Cardiac muscle cell (in vitro differentiated cells and primary cell): Measurements from ENCODE around the gene ITGA3. TPM values are rescaled to one million over a fixed set of nuclear protein-coding genes. Genes with fewer than 3 reads are reported as not detected.

Experiments
- DNase-seq, 2 donors: peaks; one replicate each; pipeline versions ENCODE4 v3.0.0 to v3.0.0-alpha.2; 2010 to 2017; ENCODE audit warnings: low read depth in 1 of 2, low spot score in 1 of 2
- H3K27ac ChIP-seq: fragments of 200-600 bp; sonication (generic); 2 replicates; pipeline ENCODE4 v1.5.1; 2016
- H3K27me3 ChIP-seq: fragments of 200-600 bp; sonication (generic); 2 replicates; pipeline ENCODE4 v1.6.0; 2016; ENCODE audit warnings: control low read depth
- H3K36me3 ChIP-seq: fragments of 200-600 bp; sonication (generic); 2 replicates; pipeline ENCODE4 v1.5.1; 2016; ENCODE audit warnings: control low read depth
- H3K4me1 ChIP-seq: fragments of 200-600 bp; sonication (generic); 2 replicates; pipeline ENCODE4 v1.8.1; 2017; ENCODE audit warnings: low read depth, mild to moderate bottlenecking, mixed run types
- H3K4me3 ChIP-seq: fragments of 200-600 bp; sonication (generic); 2 replicates; pipeline ENCODE4 v1.5.1; 2016; ENCODE audit warnings: mild to moderate bottlenecking
- H3K9me3 ChIP-seq: fragments of 200-600 bp; sonication (generic); 2 replicates; pipeline ENCODE4 v1.5.1; 2017; ENCODE audit warnings: low read depth, mild to moderate bottlenecking, control low read depth
- polyA plus RNA-seq: library from polyadenylated mRNA; unstranded; fragments of >200 nt; fragmentation: Nextera tagmentation; extraction: Ambion mirVana; gene quantifications from 2 replicates; pipeline ENCODE4 v1.2.1, GENCODE V29; 2016
- total RNA-seq: library from RNA; depleted of rRNA; stranded (reverse); fragments of >200 nt; gene quantifications from 2 replicates; pipeline ENCODE4 v1.2.3, GENCODE V29; 2016
- TF ChIP-seq, protein P1 (sequence below): IDR thresholded peaks from 2 replicates; pipeline ENCODE4 v1.5.1; 2012; ENCODE audit warnings: low read depth, mild to moderate bottlenecking, low read length

ITGA3 gene
- total and polyA plus RNA-seq, 2 experiments from 2014 or later: 20.5 to 41.9 TPM

DNA sequence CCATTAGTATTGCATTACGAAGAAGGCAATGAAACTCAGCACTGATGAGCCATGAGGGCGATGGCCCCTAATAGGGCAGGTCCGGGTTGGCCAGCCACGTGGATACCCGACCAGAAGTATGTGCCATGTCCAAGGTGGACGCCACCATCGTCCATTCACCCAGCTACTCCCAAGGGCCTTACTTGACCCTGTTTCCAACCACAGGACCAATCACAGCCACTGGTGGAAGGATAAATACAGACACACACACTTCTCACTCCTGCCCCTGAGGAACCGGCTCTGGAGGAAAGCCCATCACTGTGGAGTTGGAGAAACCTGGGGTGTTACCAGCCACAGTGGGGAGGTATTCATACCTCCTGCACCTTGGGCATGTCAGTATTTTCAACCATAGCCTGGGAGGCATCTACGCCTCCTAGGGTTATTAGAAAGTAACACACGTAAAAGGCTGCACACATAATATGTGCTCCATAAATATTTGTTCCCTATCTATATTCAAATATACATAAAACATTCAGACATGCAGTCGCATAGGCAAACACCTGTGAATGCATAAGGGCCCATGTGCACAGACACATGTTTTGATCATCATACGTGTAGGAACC, 5.4 kb upstream of the ITGA3 start:
- H3K9me3 ChIP-seq: no peaks in the 10 kb centered on the region
- TF ChIP-seq, protein P1, sequence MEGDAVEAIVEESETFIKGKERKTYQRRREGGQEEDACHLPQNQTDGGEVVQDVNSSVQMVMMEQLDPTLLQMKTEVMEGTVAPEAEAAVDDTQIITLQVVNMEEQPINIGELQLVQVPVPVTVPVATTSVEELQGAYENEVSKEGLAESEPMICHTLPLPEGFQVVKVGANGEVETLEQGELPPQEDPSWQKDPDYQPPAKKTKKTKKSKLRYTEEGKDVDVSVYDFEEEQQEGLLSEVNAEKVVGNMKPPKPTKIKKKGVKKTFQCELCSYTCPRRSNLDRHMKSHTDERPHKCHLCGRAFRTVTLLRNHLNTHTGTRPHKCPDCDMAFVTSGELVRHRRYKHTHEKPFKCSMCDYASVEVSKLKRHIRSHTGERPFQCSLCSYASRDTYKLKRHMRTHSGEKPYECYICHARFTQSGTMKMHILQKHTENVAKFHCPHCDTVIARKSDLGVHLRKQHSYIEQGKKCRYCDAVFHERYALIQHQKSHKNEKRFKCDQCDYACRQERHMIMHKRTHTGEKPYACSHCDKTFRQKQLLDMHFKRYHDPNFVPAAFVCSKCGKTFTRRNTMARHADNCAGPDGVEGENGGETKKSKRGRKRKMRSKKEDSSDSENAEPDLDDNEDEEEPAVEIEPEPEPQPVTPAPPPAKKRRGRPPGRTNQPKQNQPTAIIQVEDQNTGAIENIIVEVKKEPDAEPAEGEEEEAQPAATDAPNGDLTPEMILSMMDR: no peak
- H3K36me3 ChIP-seq: no peaks in the 10 kb centered on the region
- H3K4me1 ChIP-seq: peaks cover 9% of the 10 kb centered on the region
- DNase-seq: no peak
- H3K27ac ChIP-seq: no peak overlapping the region
- H3K4me3 ChIP-seq: no peak overlapping the region
- no peaks in the 10 kb centered on the region for H3K27me3 ChIP-seq

DNA sequence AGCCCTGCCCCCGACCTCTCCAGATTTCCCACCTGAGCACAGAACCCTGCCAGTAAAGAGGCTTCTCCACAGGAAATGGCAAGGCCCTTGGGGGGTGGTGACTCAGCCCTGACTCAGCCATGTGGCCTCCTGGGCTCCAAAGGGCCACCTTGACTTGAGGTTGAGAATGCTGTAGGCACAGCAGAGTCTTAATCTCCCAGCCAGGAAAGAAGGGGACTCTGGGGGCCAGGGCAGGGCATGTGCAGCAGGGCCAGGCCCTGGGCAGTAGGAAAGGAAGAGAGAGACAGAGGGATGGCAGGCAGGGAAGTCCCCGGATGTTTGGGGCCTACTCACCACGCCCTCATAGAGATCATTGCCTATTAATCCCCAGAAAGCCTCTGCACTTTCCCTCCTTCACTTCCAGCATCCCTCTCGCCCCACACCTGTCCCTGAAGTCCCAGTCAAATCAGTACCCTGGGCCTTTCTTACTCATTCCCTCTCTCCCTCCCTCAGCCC, 4.8 kb upstream of the ITGA3 start:
- no peaks in the 10 kb centered on the region for H3K9me3 ChIP-seq
- no peak overlapping the region for H3K27ac ChIP-seq
- peak in 1 of 2 donors; percentile 71 for DNase-seq
- H3K27me3 ChIP-seq: no peaks in the 10 kb centered on the region
- H3K4me1 ChIP-seq: peaks cover 9% of the 10 kb centered on the region
- H3K4me3 ChIP-seq: no peak overlapping the region
- no peaks in the 10 kb centered on the region for H3K36me3 ChIP-seq
- TF ChIP-seq, protein P1: no peak

DNA sequence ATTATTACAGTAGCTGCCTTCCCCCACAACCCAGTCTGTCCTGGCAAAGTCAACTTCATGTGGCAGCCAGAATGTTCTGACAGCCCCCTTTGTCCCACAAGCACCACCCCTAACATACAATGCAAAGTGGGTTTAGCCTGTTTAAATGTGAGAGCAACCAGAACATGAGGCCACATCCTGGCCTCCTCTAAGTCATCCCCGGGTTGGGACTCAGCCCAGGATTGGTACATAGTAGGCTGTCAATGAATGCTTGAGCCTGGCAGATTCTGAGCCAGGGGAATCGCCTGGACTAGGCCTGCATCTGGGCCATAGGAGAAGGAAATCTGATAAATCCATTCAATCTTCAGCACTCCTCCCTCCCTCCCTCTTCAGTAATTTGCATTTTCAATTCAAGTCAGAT, 4.3 kb upstream of the ITGA3 start:
- H3K36me3 ChIP-seq: no peaks in the 10 kb centered on the region
- H3K4me3 ChIP-seq: no peak overlapping the region
- peak in 1 of 2 donors; percentile 46 for DNase-seq
- no peaks in the 10 kb centered on the region for H3K9me3 ChIP-seq
- H3K4me1 ChIP-seq: peaks cover 9% of the 10 kb centered on the region
- TF ChIP-seq, protein P1: no peak
- H3K27me3 ChIP-seq: no peaks in the 10 kb centered on the region
- no peak overlapping the region for H3K27ac ChIP-seq

DNA sequence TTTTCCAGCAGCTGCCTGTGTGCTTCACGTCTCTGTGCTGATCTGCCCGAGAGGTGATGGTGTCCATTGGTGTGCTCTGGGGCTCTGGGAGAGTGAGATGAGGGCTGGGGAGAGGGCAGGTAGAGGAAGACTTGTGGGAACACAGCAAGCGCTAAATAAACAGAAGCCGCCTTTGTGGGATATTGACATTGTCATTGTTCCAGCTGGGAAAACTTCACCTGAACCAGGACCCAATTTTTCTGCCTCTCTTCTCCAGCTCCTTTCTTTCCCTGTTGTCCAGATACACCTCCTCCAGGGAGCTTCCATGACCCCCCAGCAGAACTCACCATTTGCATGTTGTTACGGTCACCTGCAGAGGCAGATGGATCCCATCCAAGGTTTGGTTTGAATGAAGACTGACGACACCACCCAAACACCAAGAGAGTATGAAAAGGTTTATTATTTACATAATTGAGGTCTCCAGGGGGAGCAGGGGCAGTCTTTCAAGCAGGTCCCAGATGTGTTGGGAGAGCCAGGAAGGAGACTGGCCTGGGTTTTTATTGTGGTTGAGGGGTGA, 3.6 kb upstream of the ITGA3 start:
- Histone ChIP-seq H3K4me3 (no peak overlapping the region), H3K36me3 (no peaks in the 10 kb centered on the region), H3K9me3 (no peaks in the 10 kb centered on the region), H3K27me3 (no peaks in the 10 kb centered on the region), H3K4me1 (peaks cover 9% of the 10 kb centered on the region), H3K27ac (peak overlapping the region; percentile 71)
- DNase-seq: no peak
- TF ChIP-seq, protein P1: no peak

DNA sequence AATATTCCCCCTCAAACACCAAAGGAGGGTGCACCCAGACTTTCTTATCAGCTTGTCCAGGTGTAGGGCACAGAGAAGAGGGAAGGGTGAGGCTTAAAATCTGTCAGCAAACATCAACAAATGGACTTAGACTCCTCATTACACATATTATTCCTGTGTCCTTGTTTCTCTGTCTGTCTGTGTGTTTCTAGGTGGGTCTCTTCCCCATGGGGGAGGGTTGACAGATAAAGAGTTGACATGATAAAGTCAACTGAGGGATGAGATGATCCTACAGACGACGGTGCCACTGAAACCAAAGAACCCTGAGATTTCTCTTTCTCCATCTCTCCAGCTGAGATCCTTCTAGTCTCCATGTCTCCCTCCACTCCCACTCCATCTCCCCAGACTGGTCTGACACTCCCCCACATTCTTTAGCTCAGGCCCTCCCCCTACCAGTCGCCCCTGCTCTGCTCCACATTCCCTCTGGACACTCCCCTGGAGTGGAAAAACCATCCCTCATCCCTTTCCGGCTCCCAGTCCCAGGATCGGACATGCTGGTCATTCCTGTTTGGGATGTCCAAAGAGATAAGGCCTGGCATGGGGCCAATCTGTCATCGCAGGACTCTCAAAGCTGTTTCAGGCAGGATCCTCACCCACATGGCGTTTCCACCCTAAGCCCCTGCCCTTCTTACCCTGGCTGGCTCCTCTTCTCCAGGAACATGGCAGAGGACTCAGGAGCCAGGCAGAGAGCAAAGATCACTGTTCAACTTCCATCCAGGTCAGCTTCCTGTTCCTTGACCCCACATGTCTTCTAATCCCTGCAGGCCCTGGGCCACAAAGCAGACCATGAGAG, 2.9 kb upstream of the ITGA3 start:
- Histone ChIP-seq H3K27me3 (no peaks in the 10 kb centered on the region), H3K9me3 (no peaks in the 10 kb centered on the region), H3K27ac (peak overlapping the region; percentile 71), H3K36me3 (no peaks in the 10 kb centered on the region), H3K4me3 (no peak overlapping the region), H3K4me1 (peaks cover 9% of the 10 kb centered on the region)
- TF ChIP-seq, protein P1: no peak
- DNase-seq: peak in 1 of 2 donors; percentile 93
